Measurements from ENCODE around the gene COMMD1.
"Not testable (repeated sequence)": the region's sequence is repeated elsewhere in the genome, so short reads cannot be mapped to it uniquely, and the experiment has no call there.

Gene COMMD1

DNA sequence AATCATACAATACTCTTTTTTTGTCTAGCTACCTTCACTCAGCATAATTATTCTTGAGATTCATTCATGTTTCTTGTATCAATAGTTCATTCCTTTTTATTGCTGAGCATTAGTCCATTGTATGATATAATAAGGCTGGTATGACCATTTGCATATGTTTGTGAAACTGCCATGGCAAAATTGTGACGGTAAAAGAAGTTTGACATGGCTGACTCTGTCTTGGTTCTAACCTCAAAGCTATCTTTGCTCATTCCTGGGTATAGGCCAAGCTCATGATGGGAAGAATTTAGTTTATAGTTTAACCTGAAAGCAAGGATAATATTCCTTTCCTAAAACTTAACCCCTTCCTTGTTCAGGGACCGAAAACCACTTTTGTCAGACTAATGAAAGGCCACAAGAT is 46.4 kb downstream of the COMMD1 start:
- ATAC-seq: no peak
- no peak for TF ChIP-seq PPARA (CRISPR knock-in tag; IDR thresholded peaks at IDR 0.05; ENCODE audit: borderline replicate concordance)

DNA sequence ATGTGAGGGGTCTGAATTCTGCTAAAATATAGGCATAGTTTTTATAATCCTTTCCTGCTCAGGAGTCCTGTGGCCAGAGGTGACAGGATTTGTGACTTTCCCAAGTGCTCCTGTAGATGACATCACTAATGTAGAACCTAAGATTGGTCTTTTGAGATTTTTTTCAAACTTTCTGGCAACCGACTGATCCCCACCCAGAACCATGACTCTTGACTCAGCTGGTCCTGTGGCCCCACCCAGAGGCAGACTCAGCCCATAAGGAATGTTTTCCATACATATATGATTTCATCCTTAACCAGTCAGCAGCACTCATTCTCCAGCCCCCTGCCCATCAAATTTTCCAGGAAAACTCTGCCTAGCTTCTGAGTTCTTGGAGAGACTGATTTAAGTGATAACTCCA is 46.8 kb downstream of the COMMD1 start:
- no peak for ATAC-seq
- TF ChIP-seq SNAI2 (CRISPR knock-in tag; IDR thresholded peaks at IDR 0.05) (no peak), ARNTL (CRISPR knock-in tag; IDR thresholded peaks at IDR 0.05; ENCODE audit: borderline replicate concordance, low read depth) (no peak), BACH2 (CRISPR knock-in tag; IDR thresholded peaks at IDR 0.05; ENCODE audit: borderline replicate concordance) (no peak)

DNA sequence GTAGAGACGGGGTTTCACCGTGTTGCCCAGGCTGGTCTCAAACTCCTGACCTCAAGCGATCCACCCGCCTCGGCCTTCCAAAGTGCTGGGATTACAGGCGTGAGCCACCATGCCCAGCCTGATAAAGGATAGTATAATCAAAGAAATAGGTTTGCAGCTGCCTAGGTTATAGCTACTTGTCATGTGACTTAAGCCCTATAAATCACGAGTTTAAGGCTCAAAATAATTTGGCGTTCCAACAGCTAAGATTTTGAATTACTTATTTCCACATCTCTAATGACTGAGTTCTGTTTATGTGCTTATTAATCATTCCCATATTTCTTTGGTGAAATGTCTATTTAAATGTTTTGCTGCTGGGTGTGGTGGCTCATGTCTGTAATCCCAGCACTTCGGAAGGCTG is 49.4 kb downstream of the COMMD1 start:
- ATAC-seq: not testable (repeated sequence)

DNA sequence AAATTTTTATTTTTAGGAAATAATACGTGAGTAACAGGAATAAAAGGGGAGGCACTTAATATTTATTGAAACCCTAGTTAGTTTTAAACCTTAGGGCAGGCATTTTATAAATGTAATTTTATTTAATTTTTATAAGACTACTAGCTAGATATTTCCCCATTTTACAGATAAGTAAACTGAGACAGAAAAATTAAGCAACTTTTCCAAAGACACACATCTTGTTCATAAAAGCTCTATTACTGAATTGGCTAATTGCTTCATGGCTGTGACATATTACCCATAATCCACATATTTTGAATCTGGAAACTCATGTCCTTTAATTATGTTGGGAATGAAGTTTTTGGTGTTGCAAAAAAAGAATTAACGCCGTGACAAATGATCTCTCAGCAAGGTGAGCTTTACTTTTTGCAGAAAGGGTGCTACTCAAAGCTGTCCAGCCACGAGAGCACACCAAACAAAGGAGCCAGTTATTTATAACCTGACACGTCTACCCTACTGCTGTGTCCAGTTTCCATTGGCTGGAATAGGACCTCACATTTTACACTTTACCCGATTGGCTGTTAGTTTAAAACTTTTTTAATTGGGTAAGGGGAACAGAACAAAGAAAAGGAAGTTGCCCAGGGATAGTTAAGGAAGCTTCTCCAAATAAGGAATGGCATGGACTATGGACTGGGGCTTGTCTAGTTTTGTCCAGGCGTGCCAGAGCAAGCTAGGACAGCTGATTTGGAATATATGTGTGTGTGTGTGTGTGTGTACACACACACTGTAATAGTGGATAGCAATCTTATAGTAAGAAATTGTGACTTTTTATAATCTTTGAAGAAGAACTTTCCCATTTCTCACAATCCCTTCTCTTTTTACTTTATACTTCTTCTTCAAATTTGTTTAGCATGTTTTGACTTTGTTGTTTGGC is 54.2 kb downstream of the COMMD1 start:
- ATAC-seq: no peak
- TF ChIP-seq, protein P1, sequence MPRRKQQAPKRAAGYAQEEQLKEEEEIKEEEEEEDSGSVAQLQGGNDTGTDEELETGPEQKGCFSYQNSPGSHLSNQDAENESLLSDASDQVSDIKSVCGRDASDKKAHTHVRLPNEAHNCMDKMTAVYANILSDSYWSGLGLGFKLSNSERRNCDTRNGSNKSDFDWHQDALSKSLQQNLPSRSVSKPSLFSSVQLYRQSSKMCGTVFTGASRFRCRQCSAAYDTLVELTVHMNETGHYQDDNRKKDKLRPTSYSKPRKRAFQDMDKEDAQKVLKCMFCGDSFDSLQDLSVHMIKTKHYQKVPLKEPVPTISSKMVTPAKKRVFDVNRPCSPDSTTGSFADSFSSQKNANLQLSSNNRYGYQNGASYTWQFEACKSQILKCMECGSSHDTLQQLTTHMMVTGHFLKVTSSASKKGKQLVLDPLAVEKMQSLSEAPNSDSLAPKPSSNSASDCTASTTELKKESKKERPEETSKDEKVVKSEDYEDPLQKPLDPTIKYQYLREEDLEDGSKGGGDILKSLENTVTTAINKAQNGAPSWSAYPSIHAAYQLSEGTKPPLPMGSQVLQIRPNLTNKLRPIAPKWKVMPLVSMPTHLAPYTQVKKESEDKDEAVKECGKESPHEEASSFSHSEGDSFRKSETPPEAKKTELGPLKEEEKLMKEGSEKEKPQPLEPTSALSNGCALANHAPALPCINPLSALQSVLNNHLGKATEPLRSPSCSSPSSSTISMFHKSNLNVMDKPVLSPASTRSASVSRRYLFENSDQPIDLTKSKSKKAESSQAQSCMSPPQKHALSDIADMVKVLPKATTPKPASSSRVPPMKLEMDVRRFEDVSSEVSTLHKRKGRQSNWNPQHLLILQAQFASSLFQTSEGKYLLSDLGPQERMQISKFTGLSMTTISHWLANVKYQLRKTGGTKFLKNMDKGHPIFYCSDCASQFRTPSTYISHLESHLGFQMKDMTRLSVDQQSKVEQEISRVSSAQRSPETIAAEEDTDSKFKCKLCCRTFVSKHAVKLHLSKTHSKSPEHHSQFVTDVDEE (CRISPR knock-in tag; IDR thresholded peaks at IDR 0.05): no peak
- TF ChIP-seq ZNF565 (CRISPR knock-in tag; conservative IDR thresholded peaks at IDR 0.05; ENCODE audit: low read depth): no peak
- no peak for TF ChIP-seq PPARA (CRISPR knock-in tag; IDR thresholded peaks at IDR 0.05; ENCODE audit: borderline replicate concordance)
- no peak for TF ChIP-seq ARNTL (CRISPR knock-in tag; IDR thresholded peaks at IDR 0.05; ENCODE audit: borderline replicate concordance, low read depth)
- no peak for TF ChIP-seq GLIS3 (CRISPR knock-in tag; IDR thresholded peaks at IDR 0.05)
- no peak for TF ChIP-seq TOX (CRISPR knock-in tag; IDR thresholded peaks at IDR 0.05; ENCODE audit: borderline replicate concordance)
- no peak for TF ChIP-seq ZNF70 (CRISPR knock-in tag; IDR thresholded peaks at IDR 0.05)
- no peak for TF ChIP-seq TCF4 (CRISPR knock-in tag; IDR thresholded peaks at IDR 0.05; ENCODE audit: borderline replicate concordance)
- TF ChIP-seq OSR1 (CRISPR knock-in tag; IDR thresholded peaks at IDR 0.05): no peak
- TF ChIP-seq, protein P2, sequence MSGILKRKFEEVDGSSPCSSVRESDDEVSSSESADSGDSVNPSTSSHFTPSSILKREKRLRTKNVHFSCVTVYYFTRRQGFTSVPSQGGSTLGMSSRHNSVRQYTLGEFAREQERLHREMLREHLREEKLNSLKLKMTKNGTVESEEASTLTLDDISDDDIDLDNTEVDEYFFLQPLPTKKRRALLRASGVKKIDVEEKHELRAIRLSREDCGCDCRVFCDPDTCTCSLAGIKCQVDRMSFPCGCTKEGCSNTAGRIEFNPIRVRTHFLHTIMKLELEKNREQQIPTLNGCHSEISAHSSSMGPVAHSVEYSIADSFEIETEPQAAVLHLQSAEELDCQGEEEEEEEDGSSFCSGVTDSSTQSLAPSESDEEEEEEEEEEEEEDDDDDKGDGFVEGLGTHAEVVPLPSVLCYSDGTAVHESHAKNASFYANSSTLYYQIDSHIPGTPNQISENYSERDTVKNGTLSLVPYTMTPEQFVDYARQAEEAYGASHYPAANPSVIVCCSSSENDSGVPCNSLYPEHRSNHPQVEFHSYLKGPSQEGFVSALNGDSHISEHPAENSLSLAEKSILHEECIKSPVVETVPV (CRISPR knock-in tag; IDR thresholded peaks at IDR 0.05): no peak
- TF ChIP-seq ZFP3 (CRISPR knock-in tag; IDR thresholded peaks at IDR 0.05): no peak
- no peak for TF ChIP-seq BACH2 (CRISPR knock-in tag; IDR thresholded peaks at IDR 0.05; ENCODE audit: borderline replicate concordance)
- TF ChIP-seq ISL1 (CRISPR knock-in tag; IDR thresholded peaks at IDR 0.05): no peak
- TF ChIP-seq, protein P3, sequence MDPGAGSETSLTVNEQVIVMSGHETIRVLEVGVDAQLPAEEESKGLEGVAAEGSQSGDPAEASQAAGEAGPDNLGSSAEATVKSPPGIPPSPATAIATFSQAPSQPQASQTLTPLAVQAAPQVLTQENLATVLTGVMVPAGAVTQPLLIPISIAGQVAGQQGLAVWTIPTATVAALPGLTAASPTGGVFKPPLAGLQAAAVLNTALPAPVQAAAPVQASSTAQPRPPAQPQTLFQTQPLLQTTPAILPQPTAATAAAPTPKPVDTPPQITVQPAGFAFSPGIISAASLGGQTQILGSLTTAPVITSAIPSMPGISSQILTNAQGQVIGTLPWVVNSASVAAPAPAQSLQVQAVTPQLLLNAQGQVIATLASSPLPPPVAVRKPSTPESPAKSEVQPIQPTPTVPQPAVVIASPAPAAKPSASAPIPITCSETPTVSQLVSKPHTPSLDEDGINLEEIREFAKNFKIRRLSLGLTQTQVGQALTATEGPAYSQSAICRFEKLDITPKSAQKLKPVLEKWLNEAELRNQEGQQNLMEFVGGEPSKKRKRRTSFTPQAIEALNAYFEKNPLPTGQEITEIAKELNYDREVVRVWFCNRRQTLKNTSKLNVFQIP (CRISPR knock-in tag; IDR thresholded peaks at IDR 0.05; ENCODE audit: borderline replicate concordance, low read depth): no peak
- TF ChIP-seq, protein P4, sequence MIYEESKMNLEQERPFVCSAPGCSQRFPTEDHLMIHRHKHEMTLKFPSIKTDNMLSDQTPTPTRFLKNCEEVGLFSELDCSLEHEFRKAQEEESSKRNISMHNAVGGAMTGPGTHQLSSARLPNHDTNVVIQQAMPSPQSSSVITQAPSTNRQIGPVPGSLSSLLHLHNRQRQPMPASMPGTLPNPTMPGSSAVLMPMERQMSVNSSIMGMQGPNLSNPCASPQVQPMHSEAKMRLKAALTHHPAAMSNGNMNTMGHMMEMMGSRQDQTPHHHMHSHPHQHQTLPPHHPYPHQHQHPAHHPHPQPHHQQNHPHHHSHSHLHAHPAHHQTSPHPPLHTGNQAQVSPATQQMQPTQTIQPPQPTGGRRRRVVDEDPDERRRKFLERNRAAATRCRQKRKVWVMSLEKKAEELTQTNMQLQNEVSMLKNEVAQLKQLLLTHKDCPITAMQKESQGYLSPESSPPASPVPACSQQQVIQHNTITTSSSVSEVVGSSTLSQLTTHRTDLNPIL (CRISPR knock-in tag; IDR thresholded peaks at IDR 0.05; ENCODE audit: low read depth): no peak
- TF ChIP-seq RARB (CRISPR knock-in tag; IDR thresholded peaks at IDR 0.05): no peak
- TF ChIP-seq SNAI2 (CRISPR knock-in tag; IDR thresholded peaks at IDR 0.05): no peak
- TF ChIP-seq ZFP30 (CRISPR knock-in tag; IDR thresholded peaks at IDR 0.05): no peak
- no peak for TF ChIP-seq ZNF8 (CRISPR knock-in tag; IDR thresholded peaks at IDR 0.05)
- TF ChIP-seq CSDC2 (CRISPR knock-in tag; IDR thresholded peaks at IDR 0.05): no peak

All from SK-N-SH treated with all-trans-retinoic acid at 6 μM for 48 hours (cell line).